ENCODE measurements around the gene ZCCHC9. TPM values are rescaled to one million over a fixed set of nuclear protein-coding genes. Genes with fewer than 3 reads are reported as not detected.

ZCCHC9 gene
- total RNA-seq, 4 donors from 2014 or later = 10.0 to 36.2 (median 28.2) TPM

DNA sequence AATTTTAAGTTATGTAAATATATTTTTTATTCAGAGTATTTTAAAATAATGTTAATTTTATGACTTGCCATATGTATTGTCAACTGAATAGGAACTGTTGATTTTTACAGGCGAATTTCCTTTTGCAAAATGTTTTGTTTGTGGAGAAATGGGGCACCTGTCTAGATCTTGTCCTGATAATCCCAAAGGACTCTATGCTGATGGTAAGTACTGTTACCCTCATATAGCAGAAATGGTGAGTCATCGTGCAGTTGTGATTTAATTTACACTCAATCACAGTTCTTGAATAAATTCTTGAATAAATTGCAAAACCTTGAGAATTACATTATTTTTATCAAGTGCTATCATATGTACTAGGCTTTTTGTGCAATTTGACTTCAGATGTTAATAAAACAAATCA, 7.4 kb downstream of the ZCCHC9 start:
- no peaks in the 10 kb centered on the region for H3K36me3 ChIP-seq
- intact Hi-C loops (cut with DNase I; ENCODE audit: low total_unique reads) = no loop called here
- no peaks in the 10 kb centered on the region for H3K9me3 ChIP-seq
- no peak for DNase-seq
- TF ChIP-seq CTCF (IDR thresholded peaks at IDR 0.05) (no peak), POLR2A (IDR thresholded peaks at IDR 0.05) (no peak)
- H3K4me1 ChIP-seq = no peaks in the 10 kb centered on the region
- H3K27me3 ChIP-seq = no peaks in the 10 kb centered on the region
- no peak overlapping the region for H3K27ac ChIP-seq
- no peak overlapping the region for H3K4me3 ChIP-seq

DNA sequence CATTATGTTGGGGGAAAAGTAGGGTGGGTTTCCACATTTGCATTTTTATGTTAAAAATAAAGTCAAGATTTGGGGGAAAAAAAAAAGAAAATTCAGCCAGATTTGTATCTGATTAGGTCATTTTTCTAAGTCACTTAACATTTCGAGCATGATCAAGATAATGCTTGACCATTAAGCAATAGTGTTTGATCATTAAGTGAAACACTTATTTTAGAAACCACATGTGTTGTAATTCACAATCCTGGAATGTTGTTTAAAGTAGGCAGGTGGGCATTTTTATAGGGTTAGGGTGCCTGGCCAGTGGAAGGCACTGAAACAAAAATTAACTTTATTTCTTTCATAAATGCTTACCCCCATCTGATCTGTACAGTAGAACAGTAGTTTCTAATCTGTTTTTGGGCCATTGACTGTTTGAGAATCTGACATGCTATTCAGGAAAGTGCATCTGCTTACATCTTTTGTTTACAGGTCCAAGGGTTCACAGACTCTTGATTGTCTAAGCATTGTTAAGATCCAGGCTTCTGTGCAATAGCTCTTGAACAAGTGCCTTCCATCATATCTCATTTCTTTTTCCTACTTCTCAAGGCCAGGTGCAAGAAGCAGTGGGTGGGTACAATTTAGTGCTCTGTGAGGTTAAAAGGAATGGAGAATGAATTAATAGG, 9.1 kb downstream of the ZCCHC9 start:
- no peak for DNase-seq
- Histone ChIP-seq H3K27me3 (no peaks in the 10 kb centered on the region), H3K9me3 (no peaks in the 10 kb centered on the region), H3K4me1 (no peaks in the 10 kb centered on the region), H3K4me3 (no peak overlapping the region), H3K27ac (no peak overlapping the region), H3K36me3 (no peaks in the 10 kb centered on the region)
- TF ChIP-seq POLR2A (IDR thresholded peaks at IDR 0.05) = no peak
- no peak for TF ChIP-seq CTCF (IDR thresholded peaks at IDR 0.05)
- intact Hi-C loops (cut with DNase I; ENCODE audit: low total_unique reads) = no loop called here

GRCh38 chr5:81313278-81313677, 11.9 kb downstream of the ZCCHC9 start:
- Histone ChIP-seq H3K27ac (no peak overlapping the region), H3K27me3 (no peaks in the 10 kb centered on the region), H3K4me3 (no peak overlapping the region), H3K9me3 (no peaks in the 10 kb centered on the region), H3K4me1 (no peaks in the 10 kb centered on the region), H3K36me3 (no peaks in the 10 kb centered on the region)
- no peak for DNase-seq
- no peak for TF ChIP-seq POLR2A (IDR thresholded peaks at IDR 0.05)
- TF ChIP-seq CTCF (IDR thresholded peaks at IDR 0.05) = no peak
- intact Hi-C loops (cut with DNase I; ENCODE audit: low total_unique reads) = no loop called here

- H3K4me3 ChIP-seq = no peak overlapping the region
- intact Hi-C loops (cut with DNase I; ENCODE audit: low total_unique reads) = no loop called here
- no peaks in the 10 kb centered on the region for H3K27me3 ChIP-seq
- no peaks in the 10 kb centered on the region for H3K4me1 ChIP-seq
- no peak for DNase-seq
- H3K36me3 ChIP-seq = no peaks in the 10 kb centered on the region
- TF ChIP-seq POLR2A (IDR thresholded peaks at IDR 0.05) (no peak), CTCF (IDR thresholded peaks at IDR 0.05) (no peak)
- no peaks in the 10 kb centered on the region for H3K9me3 ChIP-seq
- no peak overlapping the region for H3K27ac ChIP-seq
Observed at GRCh38 chr5:81313686-81314085, 12.3 kb downstream of the ZCCHC9 start.

DNA sequence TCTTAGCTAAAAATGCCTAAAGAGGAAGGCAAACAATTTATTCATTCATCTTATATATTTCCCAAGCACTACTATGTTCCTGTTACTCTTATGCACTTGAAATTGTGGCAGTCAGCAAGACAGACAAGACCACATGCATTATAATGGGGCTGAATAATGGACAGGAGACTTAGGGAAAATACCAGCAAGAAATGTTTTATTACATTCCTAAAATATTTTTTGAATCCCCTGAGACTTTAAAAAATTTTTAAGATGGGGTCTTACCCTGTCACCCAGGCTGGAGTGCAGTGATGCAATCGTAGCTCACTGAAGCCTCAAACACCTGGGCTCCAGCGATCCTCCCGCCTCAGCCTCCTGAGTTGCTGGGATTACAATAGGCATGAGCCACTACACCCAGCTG, 13.2 kb downstream of the ZCCHC9 start:
- Histone ChIP-seq H3K9me3 (no peaks in the 10 kb centered on the region), H3K27ac (no peak overlapping the region), H3K27me3 (no peaks in the 10 kb centered on the region), H3K36me3 (no peaks in the 10 kb centered on the region), H3K4me3 (no peak overlapping the region), H3K4me1 (no peaks in the 10 kb centered on the region)
- DNase-seq = no peak
- TF ChIP-seq POLR2A (IDR thresholded peaks at IDR 0.05) (no peak), CTCF (IDR thresholded peaks at IDR 0.05) (no peak)
- intact Hi-C loops (cut with DNase I; ENCODE audit: low total_unique reads) = no loop called here

Measured in uterus (tissue), 4 donors.